GM23338 (cell line): Measurements from ENCODE around the gene DCAKD. TPM values are rescaled to one million over a fixed set of nuclear protein-coding genes. Genes with fewer than 3 reads are reported as not detected.

Experiments used
- ATAC-seq: fragments of 200-7000 bp; cut with Tn5 transposase; 3 replicates; pipeline ENCODE4 v1.9.1; 2020
- DNase-seq: peaks from one replicate; pipeline ENCODE4 v3.0.0-alpha.2; 2015; ENCODE audit warnings: low spot score
- H2AFZ ChIP-seq: fragments of 200-600 bp; sonication (generic); 2 replicates; pipeline ENCODE4 v1.8.0; 2016; ENCODE audit warnings: antibody characterized with exemption, mild to moderate bottlenecking, moderate library complexity
- H3F3A ChIP-seq: fragments of 200-600 bp; sonication (generic); replicated peaks from 2 replicates; pipeline ENCODE4 v1.8.0; 2017; ENCODE audit warnings: antibody characterized with exemption, mixed run types, low read depth
- H3K27ac ChIP-seq: fragments of 200-600 bp; sonication (generic); 2 replicates; pipeline ENCODE4 v1.6.1; 2016; ENCODE audit warnings: low read depth
- H3K27me3 ChIP-seq: fragments of 200-600 bp; sonication (generic); 2 replicates; pipeline ENCODE4 v1.8.0; 2016; ENCODE audit warnings: mild to moderate bottlenecking, mixed run types, moderate library complexity; ENCODE audit not compliant: insufficient read depth
- H3K36me3 ChIP-seq: fragments of 200-600 bp; sonication (generic); 2 replicates; pipeline ENCODE4 v1.8.0; 2016; ENCODE audit warnings: mild to moderate bottlenecking; ENCODE audit not compliant: insufficient read depth
- H3K4me1 ChIP-seq: fragments of 200-600 bp; sonication (generic); 2 replicates; pipeline ENCODE4 v1.8.0; 2016; ENCODE audit warnings: mild to moderate bottlenecking, moderate library complexity; ENCODE audit not compliant: insufficient read depth
- H3K4me2 ChIP-seq: fragments of 200-600 bp; sonication (generic); 2 replicates; pipeline ENCODE4 v1.7.1; 2017; ENCODE audit warnings: mixed run types
- H3K4me3 ChIP-seq: fragments of 200-600 bp; sonication (generic); 2 replicates; pipeline ENCODE4 v1.6.1; 2016; ENCODE audit warnings: mixed run types
- H3K79me2 ChIP-seq: fragments of 200-600 bp; sonication (generic); replicated peaks from 2 replicates; pipeline ENCODE4 v1.8.0; 2017; ENCODE audit warnings: mild to moderate bottlenecking; ENCODE audit not compliant: insufficient read depth
- H3K9me2 ChIP-seq: fragments of 200-600 bp; sonication (generic); 2 replicates; pipeline ENCODE4 v1.8.0; 2017; ENCODE audit not compliant: insufficient read depth
- H4K20me1 ChIP-seq: fragments of 200-600 bp; sonication (generic); replicated peaks from 2 replicates; pipeline ENCODE4 v1.8.0; 2017; ENCODE audit warnings: mild to moderate bottlenecking; ENCODE audit not compliant: insufficient read depth
- H3K27ac Mint-ChIP-seq: 2 replicates; pipeline ENCODE4 v1.8.0; 2020; ENCODE audit warnings: inconsistent platforms, mild to moderate bottlenecking, moderate library complexity, mixed read lengths
- H3K27me3 Mint-ChIP-seq: 3 replicates; pipeline ENCODE4 v1.8.0; 2022; ENCODE audit warnings: low read depth, mild to moderate bottlenecking, moderate library complexity, mixed read lengths, inconsistent platforms; ENCODE audit not compliant: insufficient read depth, poor library complexity
- H3K36me3 Mint-ChIP-seq: 3 replicates; pipeline ENCODE4 v1.8.0; 2021; ENCODE audit warnings: low read depth, mild to moderate bottlenecking, inconsistent platforms, moderate library complexity, mixed read lengths
- H3K4me1 Mint-ChIP-seq: 3 replicates; pipeline ENCODE4 v1.8.0; 2020; ENCODE audit warnings: mild to moderate bottlenecking, inconsistent platforms, mixed read lengths
- H3K4me3 Mint-ChIP-seq: 3 replicates; pipeline ENCODE4 v1.8.0; 2021; ENCODE audit warnings: moderate library complexity, mild to moderate bottlenecking, inconsistent platforms, mixed read lengths
- H3K9me3 Mint-ChIP-seq: 3 replicates; pipeline ENCODE4 v1.8.0; 2020; ENCODE audit warnings: moderate library complexity, mild to moderate bottlenecking, inconsistent platforms, mixed read lengths
- CREB1 ChIP-seq: fragments of 250-450 bp; sonication (Bioruptor Pico); IDR thresholded peaks from 2 replicates; pipeline ENCODE4 v1.5.0; 2020; ENCODE audit warnings: low read depth, mild to moderate bottlenecking, moderate library complexity
- CTCF ChIP-seq, 2 experiments: fragments of 200-600 bp in 1 of 2; sonication (generic) in 1 of 2; conservative IDR thresholded peaks; 2 replicates each; pipeline versions ENCODE4 v1.5.1 to v1.6.1; 2016 to 2017; ENCODE audit warnings: antibody characterized with exemption in 2 of 2, low read depth in 2 of 2, mild to moderate bottlenecking in 2 of 2, moderate library complexity in 1 of 2
- ETS1 ChIP-seq: IDR thresholded peaks from 2 replicates; pipeline ENCODE4 v1.6.1; 2016; ENCODE audit warnings: antibody characterized with exemption
- EZH2 ChIP-seq: fragments of 200-600 bp; sonication (generic); IDR thresholded peaks from one replicate; pipeline ENCODE4 v1.8.0; 2017; ENCODE audit warnings: antibody characterized with exemption, mild to moderate bottlenecking, low read depth; ENCODE audit not compliant: unreplicated experiment
- EZH2phosphoT487 ChIP-seq: fragments of 200-600 bp; sonication (generic); IDR thresholded peaks from one replicate; pipeline ENCODE4 v1.8.1; 2018; ENCODE audit warnings: antibody characterized with exemption; ENCODE audit not compliant: unreplicated experiment
- JUNB ChIP-seq: IDR thresholded peaks from one replicate; pipeline ENCODE4 v1.6.1; 2016; ENCODE audit warnings: antibody characterized with exemption; ENCODE audit not compliant: unreplicated experiment
- POLR2AphosphoS5 ChIP-seq: IDR thresholded peaks from 2 replicates; pipeline ENCODE4 v1.6.1; 2016; ENCODE audit warnings: antibody characterized with exemption, low read depth
- REST ChIP-seq: IDR thresholded peaks from one replicate; pipeline ENCODE4 v1.6.1; 2018; ENCODE audit warnings: antibody characterized with exemption; ENCODE audit not compliant: unreplicated experiment
- STAT1 ChIP-seq: IDR thresholded peaks from one replicate; pipeline ENCODE4 v1.6.1; 2016; ENCODE audit warnings: antibody characterized with exemption; ENCODE audit not compliant: unreplicated experiment
- ZNF114 ChIP-seq: fragments of 250-450 bp; sonication (Bioruptor Pico); IDR thresholded peaks from 2 replicates; pipeline ENCODE4 v1.5.0; 2020; ENCODE audit warnings: mild to moderate bottlenecking, moderate library complexity
- ZNF331 ChIP-seq: fragments of 250-450 bp; sonication (Bioruptor Pico); IDR thresholded peaks from 2 replicates; pipeline ENCODE4 v1.5.0; 2020; ENCODE audit warnings: low read depth, mild to moderate bottlenecking, moderate library complexity
- ZNF462 ChIP-seq: fragments of 250-450 bp; sonication (Bioruptor Pico); IDR thresholded peaks from 2 replicates; pipeline ENCODE4 v1.5.0; 2020; ENCODE audit warnings: mild to moderate bottlenecking, moderate library complexity
- polyA plus RNA-seq: library from polyadenylated mRNA; unstranded; fragments of >200 nt; fragmentation: Nextera tagmentation; extraction: Ambion mirVana; gene quantifications from 2 replicates; pipeline ENCODE4 v1.2.1, GENCODE V29; 2016
- total RNA-seq: library from RNA; depleted of rRNA; stranded (reverse); fragments of >200 nt; shearing (Covaris generic); gene quantifications from 2 replicates; pipeline ENCODE4 v1.2.3, GENCODE V29; 2014

The DCAKD gene
- total and polyA plus RNA-seq, 2 experiments from 2014 or later: 23.7 to 57.2 TPM

- Mint-ChIP-seq H3K4me1 (peaks cover 19% of the 10 kb centered on the region), H3K27ac (no peak overlapping the region), H3K36me3 (peaks cover 6% of the 10 kb centered on the region; the same call in 2 of the 3 replicates), H3K9me3 (no peaks in the 10 kb centered on the region), H3K4me3 (0 out of 3 replicates have a peak overlapping the region, but pooled peaks have one; percentile 19), H3K27me3 (peaks cover 20% of the 10 kb centered on the region)
- peaks cover 24% of the 10 kb centered on the region for H3F3A ChIP-seq
- no peaks in the 10 kb centered on the region for H3K36me3 ChIP-seq
- H3K4me1 ChIP-seq: peaks cover 18% of the 10 kb centered on the region
- no peak for DNase-seq
- no peaks in the 10 kb centered on the region for H3K9me2 ChIP-seq
- peaks cover 45% of the 10 kb centered on the region for H3K79me2 ChIP-seq
- H3K27ac ChIP-seq: 0 out of 2 replicates have a peak overlapping the region, but pooled peaks have one; percentile 26
- no peak overlapping the region for H3K4me2 ChIP-seq
- H3K4me3 ChIP-seq: no peak overlapping the region
- H2AFZ ChIP-seq: no peak overlapping the region
- H3K27me3 ChIP-seq: no peaks in the 10 kb centered on the region
- H4K20me1 ChIP-seq: no peaks in the 10 kb centered on the region; the same call in 1 of the 2 replicates
- TF ChIP-seq ETS1 (no peak), ZNF462 (CRISPR knock-in tag) (no peak), EZH2phosphoT487 (no peak), JUNB (no peak), CREB1 (no peak), ZNF331 (no peak), EZH2 (no peak), REST (no peak), ZNF114 (no peak), POLR2AphosphoS5 (no peak), STAT1 (no peak), CTCF (conservative IDR thresholded peaks at IDR 0.05; ENCODE audit: low read depth in 2 of 2) (no peak)
- no peak for ATAC-seq
Observed at GRCh38 chr17:45048795-45049563, 2.5 kb downstream of the DCAKD start.
